Spleen (tissue), 7 donors: ENCODE measurements around the gene SLC9B2.

Source experiments
- CTCF ChIP-seq, 11 experiments: fragments of 200-600 bp in 7 of 11; fragments of 450-650 bp in 4 of 11; sonication (generic) in 4 of 11; IDR thresholded peaks in 8 of 11; conservative IDR thresholded peaks in 3 of 11; 1 replicate in 7 of 11; 2 replicates in 4 of 11; pipeline versions ENCODE4 v1.4.0 to v1.8.0; 2016 to 2021; ENCODE audit warnings: antibody characterized with exemption in 11 of 11, inconsistent platforms in 4 of 11, mild to moderate bottlenecking in 1 of 11
- POLR2A ChIP-seq, 3 donors: fragments of 450-650 bp; IDR thresholded peaks; one replicate each; pipeline ENCODE4 v1.5.1; 2017; ENCODE audit warnings: antibody characterized with exemption in 3 of 3, mild to moderate bottlenecking in 1 of 3
- POLR2AphosphoS5 ChIP-seq, 3 donors: sonication (generic); formaldehyde crosslinking; IDR thresholded peaks; one replicate each; pipeline ENCODE4 v1.5.1; 2017; ENCODE audit warnings: antibody characterized with exemption in 3 of 3
- donor health status: DM: no; HTN: no; CAD: no; lungs with moderate emphysema.
- donor health status: DM: no; HTN: no; CAD: no.
- donor health status: DM: no; HTN: no; CAD: no.

GRCh38 chr4:103104886-103105285 lies 28.3 kb upstream of the SLC9B2 start:
- no peak for TF ChIP-seq CTCF (IDR thresholded peaks at IDR 0.05 in 8 of 11, conservative IDR thresholded peaks at IDR 0.05 in 3 of 11)
- no peak for TF ChIP-seq POLR2A (IDR thresholded peaks at IDR 0.05)
- no peak for TF ChIP-seq POLR2AphosphoS5 (IDR thresholded peaks at IDR 0.05)
